Upper lobe of right lung (tissue), 1 donor: ENCODE data around the gene PARD3. TPM values are rescaled to one million over a fixed set of nuclear protein-coding genes. Genes with fewer than 3 reads are reported as not detected.

Experiments
- ATAC-seq: fragments of 200-7000 bp; cut with Tn5 transposase; one replicate; pipeline ENCODE4 v1.9.1; 2020; ENCODE audit warnings: mild to moderate bottlenecking, moderate library complexity
- DNase-seq: peaks from one replicate; pipeline ENCODE4 v3.0.0-alpha.2; 2020
- H3K27ac ChIP-seq: fragments of 200-600 bp; one replicate; pipeline ENCODE4 v1.8.0; 2022
- H3K27me3 ChIP-seq: fragments of 200-600 bp; one replicate; pipeline ENCODE4 v1.8.0; 2022; ENCODE audit warnings: mild to moderate bottlenecking
- H3K36me3 ChIP-seq: fragments of 200-600 bp; one replicate; pipeline ENCODE4 v1.8.0; 2022
- H3K4me1 ChIP-seq: fragments of 200-600 bp; one replicate; pipeline ENCODE4 v1.8.0; 2022
- H3K4me3 ChIP-seq: fragments of 200-600 bp; one replicate; pipeline ENCODE4 v1.8.0; 2022; ENCODE audit warnings: mild to moderate bottlenecking
- H3K9me3 ChIP-seq: fragments of 200-600 bp; one replicate; pipeline ENCODE4 v1.8.0; 2022
- intact Hi-C: fragments of 100-400 bp; cut with DNase I; formaldehyde crosslinking; loops from one replicate; pipeline ENCODE4 v1.11.0; 2022
- total RNA-seq: library from RNA; stranded (reverse); fragmentation: NEBNext Ultra II Directional; extraction: Animal tissue kit (Norgen Biotek cat#: 25700); gene quantifications from one replicate; pipeline ENCODE4 v1.2.1, GENCODE V29; 2021
- TF ChIP-seq, protein P1 (sequence below): fragments of 200-600 bp; IDR thresholded peaks from one replicate; pipeline ENCODE4 v1.8.0; 2022; ENCODE audit warnings: antibody characterized with exemption
- donor health status: DM: no; HTN: yes; CAD: no; lungs with severe emphysema.

PARD3 gene
- total RNA-seq, 1 donor from 2014 or later, result 38.5 TPM

DNA sequence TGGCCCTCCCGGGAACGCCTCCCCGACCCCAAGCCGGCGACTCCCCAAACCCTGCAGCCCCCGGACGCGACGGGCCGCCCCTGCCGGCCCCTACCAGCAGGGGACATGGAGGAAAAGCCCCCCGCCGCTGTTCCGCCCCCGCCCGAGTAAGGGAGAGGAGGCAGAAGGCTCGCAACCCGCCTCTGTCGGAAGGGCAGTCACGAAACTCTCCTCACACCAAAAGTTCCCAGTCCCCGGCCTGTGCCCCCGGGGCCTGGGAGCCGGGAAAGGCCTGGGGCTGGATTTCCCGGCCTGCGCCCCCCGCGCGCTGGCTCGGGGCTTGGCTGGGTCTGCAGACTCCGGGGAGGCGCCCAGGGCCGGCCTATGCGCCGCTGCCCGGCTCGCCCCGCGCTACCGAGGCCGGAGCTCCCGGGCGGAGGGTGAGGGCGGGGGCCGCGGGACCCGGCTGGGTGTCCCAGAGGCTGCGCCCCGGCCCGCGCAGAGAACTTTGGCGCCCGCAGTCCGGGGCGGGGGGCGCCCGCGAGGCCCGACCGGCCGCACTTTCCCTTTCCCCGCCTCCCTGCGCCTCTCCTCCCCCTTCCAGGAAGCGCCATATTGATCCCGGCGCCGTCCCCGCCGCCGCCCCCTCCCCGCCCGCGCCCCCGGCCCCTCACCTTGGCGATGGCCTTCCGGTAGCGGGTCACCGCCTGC, 728 bp downstream of the PARD3 start:
- H3K27me3 ChIP-seq, result no peaks in the 10 kb centered on the region
- H3K27ac ChIP-seq, result peak overlapping the region; percentile 83
- no peaks in the 10 kb centered on the region for H3K9me3 ChIP-seq
- peak overlapping the region; percentile 72 for H3K4me3 ChIP-seq
- DNase-seq (peak; percentile 77), ATAC-seq (peak; percentile 59)
- H3K36me3 ChIP-seq, result no peaks in the 10 kb centered on the region
- H3K4me1 ChIP-seq, result peaks cover 15% of the 10 kb centered on the region
- intact Hi-C loops, result no loop called here
- TF ChIP-seq, protein P1, sequence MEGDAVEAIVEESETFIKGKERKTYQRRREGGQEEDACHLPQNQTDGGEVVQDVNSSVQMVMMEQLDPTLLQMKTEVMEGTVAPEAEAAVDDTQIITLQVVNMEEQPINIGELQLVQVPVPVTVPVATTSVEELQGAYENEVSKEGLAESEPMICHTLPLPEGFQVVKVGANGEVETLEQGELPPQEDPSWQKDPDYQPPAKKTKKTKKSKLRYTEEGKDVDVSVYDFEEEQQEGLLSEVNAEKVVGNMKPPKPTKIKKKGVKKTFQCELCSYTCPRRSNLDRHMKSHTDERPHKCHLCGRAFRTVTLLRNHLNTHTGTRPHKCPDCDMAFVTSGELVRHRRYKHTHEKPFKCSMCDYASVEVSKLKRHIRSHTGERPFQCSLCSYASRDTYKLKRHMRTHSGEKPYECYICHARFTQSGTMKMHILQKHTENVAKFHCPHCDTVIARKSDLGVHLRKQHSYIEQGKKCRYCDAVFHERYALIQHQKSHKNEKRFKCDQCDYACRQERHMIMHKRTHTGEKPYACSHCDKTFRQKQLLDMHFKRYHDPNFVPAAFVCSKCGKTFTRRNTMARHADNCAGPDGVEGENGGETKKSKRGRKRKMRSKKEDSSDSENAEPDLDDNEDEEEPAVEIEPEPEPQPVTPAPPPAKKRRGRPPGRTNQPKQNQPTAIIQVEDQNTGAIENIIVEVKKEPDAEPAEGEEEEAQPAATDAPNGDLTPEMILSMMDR, result no peak

DNA sequence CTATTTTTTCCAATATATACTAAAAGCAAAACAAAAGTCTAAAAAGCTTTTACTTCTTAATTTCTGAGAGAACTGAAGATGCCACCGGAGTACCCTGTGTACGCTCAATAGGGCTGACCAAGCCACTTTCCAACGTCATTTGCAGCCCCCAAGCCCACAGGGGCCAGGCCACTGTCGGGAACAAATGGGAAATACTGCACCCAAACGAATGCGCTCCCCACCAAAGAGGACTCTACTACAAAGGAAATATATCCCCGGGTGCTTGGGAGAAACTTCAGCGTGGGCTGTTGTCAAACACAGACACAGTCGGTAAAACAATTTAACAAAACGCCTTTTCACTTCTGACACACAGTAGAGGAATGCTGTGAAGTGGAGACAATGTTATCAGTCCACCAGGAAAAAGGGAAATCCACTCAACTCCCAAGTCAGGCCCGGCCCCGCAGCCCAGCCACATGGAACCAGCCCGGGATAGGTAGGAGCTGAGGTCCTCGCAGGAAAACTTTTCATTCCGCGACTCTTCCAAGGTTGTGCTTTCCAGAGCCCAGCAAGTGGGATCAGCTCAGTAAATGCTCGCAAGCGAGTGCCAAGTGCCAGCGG, 1.4 kb downstream of the PARD3 start:
- intact Hi-C loops, result no loop called here
- H3K36me3 ChIP-seq, result no peaks in the 10 kb centered on the region
- no peaks in the 10 kb centered on the region for H3K27me3 ChIP-seq
- no peaks in the 10 kb centered on the region for H3K9me3 ChIP-seq
- H3K4me1 ChIP-seq, result peaks cover 17% of the 10 kb centered on the region
- H3K4me3 ChIP-seq, result peak overlapping the region; percentile 72
- peak; percentile 31 for ATAC-seq
- H3K27ac ChIP-seq, result peak overlapping the region; percentile 83
- DNase-seq, result no peak
- TF ChIP-seq, protein P1, result no peak

DNA sequence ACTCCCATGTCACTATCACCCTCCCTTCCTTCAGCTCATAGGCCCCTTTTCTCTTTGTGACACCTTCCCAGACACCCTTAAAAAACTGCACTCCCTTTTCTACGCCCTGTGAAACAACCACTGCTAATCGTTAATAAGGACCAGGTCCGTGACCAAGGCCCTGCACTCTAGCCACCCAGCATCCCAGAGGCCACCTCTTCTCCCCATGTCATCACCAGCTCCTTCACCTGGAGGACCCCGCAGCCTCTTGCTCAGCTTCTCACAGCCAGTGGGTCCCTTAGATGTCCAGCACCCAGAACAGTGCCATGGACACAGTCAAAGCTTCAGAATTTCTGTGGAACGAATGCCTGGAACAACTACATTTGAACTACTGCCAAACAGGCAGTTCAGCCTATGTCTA, 2.3 kb downstream of the PARD3 start:
- H3K27ac ChIP-seq, result no peak overlapping the region
- DNase-seq, result no peak
- intact Hi-C loops, result no loop called here
- no peak overlapping the region for H3K4me3 ChIP-seq
- H3K4me1 ChIP-seq, result peaks cover 17% of the 10 kb centered on the region
- no peak for ATAC-seq
- no peaks in the 10 kb centered on the region for H3K27me3 ChIP-seq
- no peaks in the 10 kb centered on the region for H3K36me3 ChIP-seq
- TF ChIP-seq, protein P1, result no peak
- no peaks in the 10 kb centered on the region for H3K9me3 ChIP-seq

DNA sequence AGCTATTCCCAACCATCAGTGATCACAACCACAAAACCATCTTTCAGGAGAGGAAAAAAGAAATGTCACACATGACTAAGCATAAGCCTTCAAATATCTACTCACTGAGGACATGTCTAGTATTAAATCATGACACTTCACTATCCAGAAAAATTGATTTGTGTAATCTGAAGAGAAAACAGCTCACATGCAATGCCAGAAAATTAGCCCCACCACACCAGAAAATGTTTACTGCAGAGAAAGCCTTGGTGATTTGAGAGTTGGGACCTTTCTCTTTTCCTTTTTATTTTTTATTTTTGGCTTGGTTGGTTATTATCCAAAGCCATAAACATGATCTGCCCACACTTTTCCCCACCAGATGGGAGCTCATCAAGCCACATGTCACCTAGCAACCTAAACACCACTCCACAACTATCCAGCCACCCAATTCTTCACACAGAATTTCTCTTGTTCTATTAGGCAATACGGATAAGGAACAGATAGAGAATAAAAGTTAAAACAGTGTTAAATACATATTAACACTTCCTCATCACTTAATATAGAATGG, 3.1 kb downstream of the PARD3 start:
- no peaks in the 10 kb centered on the region for H3K36me3 ChIP-seq
- ATAC-seq, result no peak
- TF ChIP-seq, protein P1, result no peak
- no peak for DNase-seq
- H3K9me3 ChIP-seq, result no peaks in the 10 kb centered on the region
- H3K4me3 ChIP-seq, result no peak overlapping the region
- no peak overlapping the region for H3K27ac ChIP-seq
- intact Hi-C loops, result no loop called here
- no peaks in the 10 kb centered on the region for H3K27me3 ChIP-seq
- peaks cover 17% of the 10 kb centered on the region for H3K4me1 ChIP-seq

DNA sequence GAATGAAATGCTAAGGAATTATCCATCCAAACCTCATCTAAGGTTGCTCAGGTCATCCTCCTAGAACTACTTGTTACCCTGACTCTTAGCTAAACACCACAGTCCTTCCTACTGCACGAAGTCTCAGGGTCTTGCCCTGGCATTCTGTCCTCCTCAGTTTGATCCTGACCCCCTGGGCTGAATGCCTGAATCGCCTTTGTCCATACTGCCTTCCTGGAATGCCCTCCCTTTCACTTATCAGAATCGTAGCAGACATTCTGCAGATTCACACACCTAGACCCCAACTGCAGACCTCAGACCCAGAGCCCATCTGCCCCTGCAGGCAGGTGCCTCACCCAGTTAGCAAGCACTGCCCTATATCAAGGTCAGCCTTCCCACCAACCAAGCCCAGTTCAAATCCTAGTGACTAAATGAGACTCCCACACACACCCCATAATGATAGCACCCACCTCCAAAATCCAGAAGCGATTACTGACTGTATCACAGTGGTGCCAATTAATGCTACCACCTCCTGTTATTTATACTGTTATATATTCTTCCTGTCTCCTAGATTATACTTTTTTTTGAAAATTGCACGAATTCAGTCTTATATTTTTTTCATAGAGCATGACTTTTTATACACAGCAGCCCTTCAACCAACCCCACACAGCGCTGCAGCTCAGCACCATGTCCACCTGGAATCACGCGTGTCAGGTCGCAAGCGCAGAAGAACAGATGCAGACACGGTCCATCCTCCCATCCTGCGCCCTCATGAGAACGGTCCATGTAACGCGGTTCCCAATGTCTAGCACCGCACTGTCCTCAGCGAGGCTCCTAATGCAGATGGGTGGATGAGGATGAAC, 3.7 kb downstream of the PARD3 start:
- H3K36me3 ChIP-seq, result no peaks in the 10 kb centered on the region
- ATAC-seq (no peak), DNase-seq (no peak)
- H3K9me3 ChIP-seq, result no peaks in the 10 kb centered on the region
- TF ChIP-seq, protein P1, result no peak
- H3K4me1 ChIP-seq, result peaks cover 17% of the 10 kb centered on the region
- H3K4me3 ChIP-seq, result no peak overlapping the region
- no peak overlapping the region for H3K27ac ChIP-seq
- intact Hi-C loops, result no loop called here
- H3K27me3 ChIP-seq, result no peaks in the 10 kb centered on the region
